HG03565 (cell line): Measurements from ENCODE around the gene OLFML3.
A peak's percentile ranks its signal among the peaks of the same experiment; 100 is the strongest.

Experiments used
- ATAC-seq: cut with Tn5 transposase; IDR thresholded peaks from one replicate; pipeline ENCODE4 v1.9.1; 2021; ENCODE audit warnings: mild to moderate bottlenecking, moderate library complexity; ENCODE audit not compliant: unreplicated experiment

OLFML3 gene

GRCh38 chr1:113949007-113949406 is 30.3 kb upstream of the OLFML3 start:
- ATAC-seq, result no peak

- no peak for ATAC-seq
Measured at GRCh38 chr1:113950908-113951307, 28.4 kb upstream of the OLFML3 start.

GRCh38 chr1:113951719-113952118 is 27.6 kb upstream of the OLFML3 start:
- no peak for ATAC-seq

- ATAC-seq, result no peak
Measured at GRCh38 chr1:113957984-113958383, 21.3 kb upstream of the OLFML3 start.

- no peak for ATAC-seq
Measured at GRCh38 chr1:113958691-113959090, 20.6 kb upstream of the OLFML3 start.

- no peak for ATAC-seq
Measured at GRCh38 chr1:113963281-113963906, 15.9 kb upstream of the OLFML3 start.

- no peak for ATAC-seq
Measured at GRCh38 chr1:113965703-113966412, 13.4 kb upstream of the OLFML3 start.

GRCh38 chr1:113972954-113973353 is 6.3 kb upstream of the OLFML3 start:
- no peak for ATAC-seq

GRCh38 chr1:113975211-113975895 is 3.9 kb upstream of the OLFML3 start:
- ATAC-seq, result peak; percentile 43

GRCh38 chr1:113976609-113977278 is 2.5 kb upstream of the OLFML3 start:
- no peak for ATAC-seq

GRCh38 chr1:113977906-113978305 is 1.4 kb upstream of the OLFML3 start:
- ATAC-seq, result no peak

- ATAC-seq, result no peak
Measured at GRCh38 chr1:113980110-113980509, 836 bp downstream of the OLFML3 start.

- no peak for ATAC-seq
Measured at GRCh38 chr1:113981962-113982931, 3.0 kb downstream of the OLFML3 start.

- ATAC-seq, result no peak
Measured at GRCh38 chr1:113982949-113983348, 3.7 kb downstream of the OLFML3 start.

GRCh38 chr1:113983391-113983790 is 4.1 kb downstream of the OLFML3 start:
- no peak for ATAC-seq

- ATAC-seq, result no peak
Measured at GRCh38 chr1:113983826-113984225, 4.6 kb downstream of the OLFML3 start.

- ATAC-seq, result no peak
Measured at GRCh38 chr1:113984710-113985109, 5.4 kb downstream of the OLFML3 start.

- ATAC-seq, result no peak
Measured at GRCh38 chr1:113986802-113987201, 7.5 kb downstream of the OLFML3 start.

- no peak for ATAC-seq
Measured at GRCh38 chr1:113987259-113987658, 8.0 kb downstream of the OLFML3 start.

GRCh38 chr1:113990530-113990929 is 11.3 kb downstream of the OLFML3 start:
- ATAC-seq, result no peak
